Fibroblast of skin of left biceps (primary cell): ENCODE data around the gene WASL.
"Not testable (repeated sequence)": the region's sequence is repeated elsewhere in the genome, so short reads cannot be mapped to it uniquely, and the experiment has no call there.

Experiments
- DNase-seq, 2 experiments: peaks; one replicate each; pipeline ENCODE4 v3.0.0-alpha.2; 2013; ENCODE audit warnings: low read depth in 2 of 2

Gene WASL

GRCh38 chr7:123769371-123769770 lies 20.6 kb upstream of the WASL start:
- DNase-seq: no peak

GRCh38 chr7:123768493-123768892 lies 19.7 kb upstream of the WASL start:
- DNase-seq: no peak

GRCh38 chr7:123763191-123763661 lies 14.4 kb upstream of the WASL start:
- no peak for DNase-seq

- no peak for DNase-seq
These were observed 12.9 kb upstream of the WASL start for GRCh38 chr7:123761729-123762128.

GRCh38 chr7:123757095-123757494 lies 8.3 kb upstream of the WASL start:
- no peak for DNase-seq

GRCh38 chr7:123755338-123755737 lies 6.5 kb upstream of the WASL start:
- DNase-seq: no peak

GRCh38 chr7:123754271-123754871 lies 5.6 kb upstream of the WASL start:
- no peak for DNase-seq

GRCh38 chr7:123752534-123752933 lies 3.7 kb upstream of the WASL start:
- no peak for DNase-seq

GRCh38 chr7:123751821-123752220 lies 3.0 kb upstream of the WASL start:
- no peak for DNase-seq

- no peak for DNase-seq
These were observed 1.8 kb upstream of the WASL start for GRCh38 chr7:123750389-123751230.

GRCh38 chr7:123749537-123749857 lies 694 bp upstream of the WASL start:
- DNase-seq: peak in 1 of 2 experiments; percentile 17

GRCh38 chr7:123748171-123748733 lies 551 bp downstream of the WASL start:
- no peak for DNase-seq

GRCh38 chr7:123747620-123748141 lies 1.1 kb downstream of the WASL start:
- DNase-seq: peak; percentile 32 to 40

- no peak for DNase-seq
These were observed 1.8 kb downstream of the WASL start for GRCh38 chr7:123746931-123747488.

GRCh38 chr7:123746055-123746454 lies 2.7 kb downstream of the WASL start:
- no peak for DNase-seq

- DNase-seq: no peak
These were observed 3.4 kb downstream of the WASL start for GRCh38 chr7:123745437-123745836.

GRCh38 chr7:123744416-123744815 lies 4.4 kb downstream of the WASL start:
- DNase-seq: no peak

- no peak for DNase-seq
These were observed 6.9 kb downstream of the WASL start for GRCh38 chr7:123741940-123742339.

GRCh38 chr7:123738808-123739207 lies 10.0 kb downstream of the WASL start:
- DNase-seq: no peak

- DNase-seq: no peak
These were observed 10.4 kb downstream of the WASL start for GRCh38 chr7:123738356-123738755.

GRCh38 chr7:123737168-123737674 lies 11.6 kb downstream of the WASL start:
- not testable (repeated sequence) for DNase-seq

GRCh38 chr7:123735539-123735938 lies 13.3 kb downstream of the WASL start:
- no peak for DNase-seq
